ENCODE measurements around the gene LY9. TPM values are rescaled to one million over a fixed set of nuclear protein-coding genes. Genes with fewer than 3 reads are reported as not detected.

The LY9 gene
- total RNA-seq, 1 experiment from 2014 or later = not detected

DNA sequence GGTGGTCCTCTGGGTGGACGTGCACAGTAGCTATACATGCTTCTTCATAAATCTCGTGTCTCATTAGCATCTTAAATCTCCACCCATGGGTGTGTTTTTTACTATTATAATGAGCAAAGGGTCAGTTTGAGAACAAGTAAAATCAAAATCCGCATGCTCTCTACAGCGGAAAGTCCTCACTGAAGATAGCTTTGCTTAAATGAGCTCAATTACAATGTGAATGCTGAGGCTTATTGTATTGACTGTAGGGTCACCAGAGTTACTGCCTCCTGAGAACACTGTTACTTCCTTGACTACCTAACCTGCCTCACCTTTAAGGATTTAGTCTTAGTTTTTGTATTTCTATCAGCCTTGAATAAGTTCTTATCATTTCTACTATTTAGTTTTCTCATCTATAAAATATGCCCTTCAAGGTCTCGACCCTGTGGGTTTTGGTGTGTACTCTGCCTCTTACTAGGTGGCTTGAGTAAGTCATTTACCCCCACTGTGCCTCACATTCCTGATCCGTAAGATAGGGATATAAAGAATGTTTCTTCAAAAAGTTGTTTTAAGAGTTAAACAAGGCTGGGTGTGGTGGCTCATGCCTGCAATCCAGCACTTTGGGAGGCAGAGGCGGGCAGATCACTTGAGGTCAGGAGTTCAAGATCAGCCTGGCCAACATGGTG lies 49.0 kb upstream of the LY9 start:
- TF ChIP-seq CTCF (conservative IDR thresholded peaks at IDR 0.05) = no peak
- Mint-ChIP-seq H3K4me3 (no peak overlapping the region; a peak in 1 of 5 replicates), H3K4me1 (peaks cover 20 to 28% of the 10 kb centered on the region in 2 experiments), H3K36me3 (ENCODE audit: insufficient read depth in 1 of 3, low read depth in 3 of 3) (no peaks in the 10 kb centered on the region), H3K27ac (peak overlapping the region; percentile 4 to 95 (median 92); a peak in 6 of 7 replicates), H3K9me3 (no peaks in the 10 kb centered on the region), H3K27me3 (ENCODE audit: low read depth) (peaks cover 2% of the 10 kb centered on the region; the same call in 1 of the 2 replicates)
- Histone ChIP-seq H3K14ac (ENCODE audit: insufficient read depth, low read length) (no peak overlapping the region), H2AFZ (ENCODE audit: low read length) (no peak overlapping the region), H3K56ac (ENCODE audit: insufficient read length, low read depth, low read length) (no peak overlapping the region), H3T11ph (ENCODE audit: low read length) (no peak overlapping the region), H2BK15ac (ENCODE audit: low read depth, low read length) (no peak overlapping the region), H3K23ac (ENCODE audit: insufficient read length, low read depth, low read length) (no peak overlapping the region), H4K20me1 (ENCODE audit: control insufficient read depth, insufficient read depth, insufficient read length) (no peaks in the 10 kb centered on the region), H4K8ac (replicated peaks; ENCODE audit: insufficient read length, low read depth, low read length) (no peak overlapping the region), H4K91ac (ENCODE audit: insufficient read length, low read depth, low read length) (no peak overlapping the region), H3K18ac (ENCODE audit: insufficient read length, low read depth, low read length) (no peak overlapping the region), H3K4me1 (ENCODE audit: insufficient read depth, low read length) (peaks cover 7% of the 10 kb centered on the region; the same call in 1 of the 2 replicates), H4K5ac (ENCODE audit: insufficient read length, low read depth, low read length) (no peak overlapping the region), H3K9me3 (ENCODE audit: control insufficient read depth, low read depth, low read length) (no peaks in the 10 kb centered on the region), H3K23me2 (ENCODE audit: insufficient read length, low read depth, low read length, poor library complexity, severe bottlenecking) (no peaks in the 10 kb centered on the region), H3K27ac (ENCODE audit: insufficient read length, low read depth, low read length) (no peak overlapping the region), H2BK20ac (ENCODE audit: low read depth, low read length, poor library complexity, severe bottlenecking) (peak overlapping the region; percentile 91), H3K79me1 (ENCODE audit: insufficient read depth, low read depth, low read length, poor library complexity, severe bottlenecking) (no peaks in the 10 kb centered on the region), H2BK120ac (ENCODE audit: low read depth, low read length, poor library complexity, severe bottlenecking) (no peak overlapping the region), H3K27me3 (ENCODE audit: insufficient read depth, low read length) (no peaks in the 10 kb centered on the region), H3K9ac (ENCODE audit: extremely low read depth, insufficient read length, low read length) (no peak overlapping the region), H3K4ac (ENCODE audit: low read depth, low read length) (no peak overlapping the region), H3K4me2 (ENCODE audit: insufficient read depth, insufficient read length, low read length) (peak overlapping the region; percentile 18), H2AK5ac (ENCODE audit: insufficient read length, low read length) (no peak overlapping the region), H2BK12ac (ENCODE audit: insufficient read length, low read depth, low read length) (no peak overlapping the region), H2BK5ac (ENCODE audit: insufficient read length, low read length) (no peak overlapping the region), H3K79me2 (ENCODE audit: insufficient read depth, low read length) (no peaks in the 10 kb centered on the region)
- no peak for DNase-seq
- WGBS (ENCODE audit: extremely low coverage, insufficient read length, low lambda C conversion rate) = no CpG with 5 or more reads among the region's 7 CpGs
